CD4-positive, alpha-beta T cell treated with Interleukin-4 for 1 hour (primary cell): ENCODE measurements around the gene GSE1.

Experiments used
- DNase-seq, 2 donors: peaks; one replicate each; pipeline ENCODE4 v3.0.0-alpha.2; 2020 to 2022

Gene GSE1

GRCh38 chr16:85607321-85607765 lies 5.8 kb upstream of the GSE1 start:
- no peak for DNase-seq

- no peak for DNase-seq
These were observed 5.2 kb upstream of the GSE1 start for GRCh38 chr16:85607796-85608514.

GRCh38 chr16:85608515-85608885 lies 4.6 kb upstream of the GSE1 start:
- no peak for DNase-seq

GRCh38 chr16:85608887-85609286 lies 4.2 kb upstream of the GSE1 start:
- DNase-seq: no peak

GRCh38 chr16:85609539-85609938 lies 3.6 kb upstream of the GSE1 start:
- no peak for DNase-seq

- no peak for DNase-seq
These were observed 3.1 kb upstream of the GSE1 start for GRCh38 chr16:85610059-85610445.

GRCh38 chr16:85610446-85611193 lies 2.5 kb upstream of the GSE1 start:
- peak; percentile 84 to 86 for DNase-seq

- no peak for DNase-seq
These were observed 2.0 kb upstream of the GSE1 start for GRCh38 chr16:85611194-85611443.

GRCh38 chr16:85611444-85612190 lies 1.5 kb upstream of the GSE1 start:
- DNase-seq: peak; percentile 24 to 38

- peak in 1 of 2 donors; percentile 41 for DNase-seq
These were observed 826 bp upstream of the GSE1 start for GRCh38 chr16:85612191-85612800.

GRCh38 chr16:85613604-85614337 lies 649 bp downstream of the GSE1 start:
- peak in 1 of 2 donors; percentile 5 for DNase-seq

- peak in 1 of 2 donors; percentile 22 for DNase-seq
These were observed 1.4 kb downstream of the GSE1 start for GRCh38 chr16:85614338-85615013.

- DNase-seq: peak in 1 of 2 donors; percentile 18
These were observed 2.1 kb downstream of the GSE1 start for GRCh38 chr16:85615014-85615851.

- peak; percentile 81 to 88 for DNase-seq
These were observed 2.9 kb downstream of the GSE1 start for GRCh38 chr16:85615852-85616606.

GRCh38 chr16:85616607-85617321 lies 3.6 kb downstream of the GSE1 start:
- DNase-seq: peak; percentile 9 to 53

- DNase-seq: no peak
These were observed 4.8 kb downstream of the GSE1 start for GRCh38 chr16:85617948-85618347.

- no peak for DNase-seq
These were observed 5.4 kb downstream of the GSE1 start for GRCh38 chr16:85618521-85618920.

- DNase-seq: no peak
These were observed 6.2 kb downstream of the GSE1 start for GRCh38 chr16:85619101-85619891.

GRCh38 chr16:85620374-85620773 lies 7.3 kb downstream of the GSE1 start:
- no peak for DNase-seq
